Psoas muscle (tissue), 8 donors: ENCODE data around the gene CD300LB. TPM values are rescaled to one million over a fixed set of nuclear protein-coding genes. Genes with fewer than 3 reads are reported as not detected.
"Not testable (repeated sequence)": the region's sequence is repeated elsewhere in the genome, so short reads cannot be mapped to it uniquely, and the experiment has no call there.

ENCODE experiments used
- ATAC-seq, 4 donors: fragments of 200-7000 bp; cut with Tn5 transposase; one replicate each; pipeline ENCODE4 v1.9.1; 2020; ENCODE audit warnings: moderate library complexity in 3 of 4, mild to moderate bottlenecking in 2 of 4
- DNase-seq, 2 donors: peaks; one replicate each; pipeline ENCODE4 v3.0.0-alpha.2; 2020
- H3K27ac ChIP-seq: fragments of 200-600 bp; one replicate; pipeline ENCODE4 v1.8.0; 2022
- H3K27me3 ChIP-seq, 3 donors: fragments of 200-600 bp in 1 of 3; one replicate each; pipeline versions ENCODE4 v1.6.1 to v1.8.0; 2013 to 2022; ENCODE audit warnings: low read length in 2 of 3, mild to moderate bottlenecking in 2 of 3, moderate library complexity in 1 of 3; ENCODE audit not compliant: insufficient read depth in 3 of 3
- H3K36me3 ChIP-seq, 2 donors: fragments of 200-600 bp in 1 of 2; one replicate each; pipeline versions ENCODE4 v1.6.1 to v1.8.0; 2013 to 2022; ENCODE audit warnings: low read depth in 1 of 2, mild to moderate bottlenecking in 1 of 2, moderate library complexity in 1 of 2; ENCODE audit not compliant: insufficient read depth in 1 of 2
- H3K4me1 ChIP-seq: fragments of 200-600 bp; one replicate; pipeline ENCODE4 v1.8.0; 2022
- H3K4me3 ChIP-seq: fragments of 200-600 bp; one replicate; pipeline ENCODE4 v1.8.0; 2022; ENCODE audit warnings: mild to moderate bottlenecking
- H3K9me3 ChIP-seq: fragments of 200-600 bp; one replicate; pipeline ENCODE4 v1.8.0; 2022
- CTCF ChIP-seq: fragments of 200-600 bp; IDR thresholded peaks from one replicate; pipeline ENCODE4 v1.8.0; 2022; ENCODE audit warnings: antibody characterized with exemption
- WGBS, 3 donors: extraction: QIAGEN DNeasy Blood & Tissue Kit; methylation state at CpG; one replicate each; pipeline versions ENCODE4 v1.1.6 to v1.1.7; 2013; 5-methylcytosine and 5-hydroxymethylcytosine counted together
- intact Hi-C, 2 donors: fragments of 100-400 bp; cut with DNase I; formaldehyde crosslinking; loops; one replicate each; pipeline versions ENCODE4 v1.11.0 to v1.14.2; 2022
- polyA plus RNA-seq, 3 donors: library from polyadenylated mRNA; stranded (reverse); fragments of 200-250 nt; gene quantifications; one replicate each; pipeline ENCODE4 v1.2.3, GENCODE V29; 2013
- total RNA-seq, 4 donors: library from RNA; stranded (reverse); fragmentation: NEBNext Ultra II Directional in 2 of 4; extraction: Animal tissue kit (Norgen Biotek cat#: 25700) in 2 of 4; gene quantifications; one replicate each; pipeline versions ENCODE4 v1.2.1 to v1.2.4, GENCODE V29; 2021 to 2023
- donor health status: healthy with polysubstance abuse.
- donor health status: DM: no; HTN: no; CAD: no; lungs with moderate emphysema.
- donor health status: Bipolar disorder and iron deficiency.
- donor health status: healthy.
- donor health status: DM: yes; HTN: yes; CAD: no.
- donor health status: DM: no; HTN: no; CAD: no.
- donor health status: DM: no; HTN: no; CAD: no.
- donor health status: DM: yes; HTN: yes; CAD: no.

The CD300LB gene
- total and polyA plus RNA-seq, 7 donors: 0.01 to 0.15 (median 0.08) TPM; not detected in 3

- DNase-seq (no peak), ATAC-seq (no peak)
- TF ChIP-seq CTCF: no peak
- H3K4me3 ChIP-seq: no peak overlapping the region
- no peaks in the 10 kb centered on the region for H3K36me3 ChIP-seq
- intact Hi-C loops: no loop called here
- H3K9me3 ChIP-seq: peaks cover 3% of the 10 kb centered on the region
- WGBS, 3 donors: 77 to 84% (median 81%) methylated on average over 10 of the region's 10 CpGs
- peaks cover 0 to 4% (median 0%) of the 10 kb centered on the region in 3 donors for H3K27me3 ChIP-seq
- H3K4me1 ChIP-seq: no peaks in the 10 kb centered on the region
- H3K27ac ChIP-seq: no peak overlapping the region
These were observed 8.7 kb downstream of the CD300LB start for GRCh38 chr17:74522381-74523105.

- H3K4me3 ChIP-seq: no peak overlapping the region
- DNase-seq: no peak
These were observed 9.5 kb downstream of the CD300LB start for GRCh38 chr17:74521701-74522201.

GRCh38 chr17:74520790-74521480 lies 10.3 kb downstream of the CD300LB start:
- no peak for TF ChIP-seq CTCF
- no peak overlapping the region for H3K27ac ChIP-seq
- H3K27me3 ChIP-seq: peaks cover 0 to 4% (median 0%) of the 10 kb centered on the region in 3 donors
- DNase-seq (no peak), ATAC-seq (peak in 3 of 4 donors; percentile 21 to 49 (median 27))
- H3K36me3 ChIP-seq: no peaks in the 10 kb centered on the region
- WGBS, 3 donors: 78 to 83% (median 82%) methylated on average over 21 of the region's 21 CpGs
- intact Hi-C loops: no loop called here
- H3K9me3 ChIP-seq: peaks cover 3% of the 10 kb centered on the region
- H3K4me1 ChIP-seq: no peaks in the 10 kb centered on the region
- H3K4me3 ChIP-seq: no peak overlapping the region

More at GRCh38 chr17:74521701-74522201, 9.5 kb downstream of the CD300LB start:
- Histone ChIP-seq H3K27me3 (peaks cover 0 to 4% (median 0%) of the 10 kb centered on the region in 3 donors), H3K36me3 (no peaks in the 10 kb centered on the region), H3K27ac (peak overlapping the region; percentile 3), H3K9me3 (peaks cover 3% of the 10 kb centered on the region), H3K4me1 (no peaks in the 10 kb centered on the region)
- WGBS, 3 donors: 81 to 89% (median 82%) methylated on average over 9 of the region's 9 CpGs
- no peak for TF ChIP-seq CTCF
- intact Hi-C loops: no loop called here
- no peak for ATAC-seq

- H3K36me3 ChIP-seq: no peaks in the 10 kb centered on the region
- ATAC-seq: no peak
- no peaks in the 10 kb centered on the region for H3K4me1 ChIP-seq
- intact Hi-C loops: no loop called here
- WGBS, 3 donors: 56 to 76% (median 65%) methylated on average over 3 of the region's 3 CpGs
- no peak for TF ChIP-seq CTCF
- H3K9me3 ChIP-seq: peaks cover 3% of the 10 kb centered on the region
- H3K27me3 ChIP-seq: peaks cover 0 to 4% (median 0%) of the 10 kb centered on the region in 3 donors
- no peak overlapping the region for H3K27ac ChIP-seq
- H3K4me3 ChIP-seq: no peak overlapping the region
- DNase-seq: no peak
These were observed 11.2 kb downstream of the CD300LB start for GRCh38 chr17:74520016-74520434.

- H3K27ac ChIP-seq, intact Hi-C loops, H3K4me3 ChIP-seq, H3K9me3 ChIP-seq, H3K4me1 ChIP-seq, DNase-seq, H3K36me3 ChIP-seq, ATAC-seq, H3K27me3 ChIP-seq: not testable (repeated sequence)
- WGBS, 3 donors: 67 to 75% (median 74%) methylated on average over 6 of the region's 6 CpGs
These were observed 12.8 kb downstream of the CD300LB start for GRCh38 chr17:74518413-74518981.
